ENCODE data around the gene GNAL.
"Not testable (repeated sequence)": the region's sequence is repeated elsewhere in the genome, so short reads cannot be mapped to it uniquely, and the experiment has no call there.

The GNAL gene

DNA sequence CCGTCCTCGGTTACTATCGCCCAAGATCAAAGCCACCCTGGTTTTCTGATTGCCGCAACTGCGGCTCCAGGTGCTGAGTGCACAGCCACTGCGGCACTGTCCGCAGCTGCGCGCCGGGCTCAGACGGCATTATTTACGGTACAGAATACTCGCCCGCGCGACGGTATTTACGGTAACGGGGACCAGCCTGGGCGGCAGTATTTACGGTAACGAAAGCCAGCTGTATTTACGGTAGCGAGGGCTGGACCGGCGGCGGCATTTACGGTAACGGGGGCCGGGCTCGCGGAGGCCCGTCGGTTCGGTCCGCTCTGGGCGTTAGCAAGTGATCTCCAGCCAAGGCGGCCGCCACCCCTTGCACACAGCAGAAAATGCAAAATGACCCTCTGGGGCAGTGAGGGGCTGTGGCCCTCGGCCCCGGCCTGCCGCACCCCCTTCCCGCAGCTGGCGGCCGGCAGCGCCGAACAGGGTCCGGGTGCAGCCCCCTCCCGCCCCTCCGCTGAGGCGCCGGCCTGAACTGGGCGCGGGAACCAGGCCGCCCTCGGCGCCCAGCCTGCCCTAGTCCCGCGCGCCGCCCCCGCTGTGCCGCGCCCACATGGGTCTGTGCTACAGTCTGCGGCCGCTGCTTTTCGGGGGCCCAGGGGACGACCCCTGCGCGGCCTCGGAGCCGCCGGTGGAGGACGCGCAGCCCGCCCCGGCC lies at the start of gene GNAL:
Gene GNAL (plus strand): TSS at position 293 of the 697 bp plus-strand sequence. CDS start 300 bp downstream, at position 593.
- DNase-seq (ENCODE audit: low read depth, low spot score): peak; percentile 71
- H3K27ac ChIP-seq: peak within 1 kb of the TSS; percentile 56

GRCh38 chr18:11647310-11647709 lies 41.8 kb upstream of the GNAL start:
- DNase-seq (ENCODE audit: low read depth, low spot score); H3K27ac ChIP-seq: not testable (repeated sequence)

GRCh38 chr18:11647804-11648203 lies 41.3 kb upstream of the GNAL start:
- H3K27ac ChIP-seq; DNase-seq (ENCODE audit: low read depth, low spot score): not testable (repeated sequence)

DNA sequence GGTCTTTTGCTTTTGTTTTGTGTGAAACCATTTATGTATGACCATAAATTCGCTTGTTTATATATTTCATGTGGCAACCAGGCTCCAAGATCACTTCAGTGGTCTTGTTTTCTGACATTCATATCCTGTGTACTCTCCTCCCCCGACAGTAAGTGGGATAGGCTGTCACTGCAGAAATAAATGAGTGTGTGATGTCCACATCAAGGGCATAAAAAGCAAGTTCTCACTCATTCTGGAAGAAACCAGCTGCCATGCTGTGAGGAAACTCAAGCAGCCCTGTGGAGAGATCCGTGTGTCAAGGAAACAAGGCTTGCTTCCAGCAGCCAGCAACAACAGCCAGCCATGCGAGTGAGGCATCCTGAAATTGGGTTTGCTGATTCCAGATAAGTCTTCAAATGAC lies 39.2 kb upstream of the GNAL start:
- no peak overlapping the region for H3K27ac ChIP-seq
- no peak for DNase-seq (ENCODE audit: low read depth, low spot score)

- DNase-seq (ENCODE audit: low read depth, low spot score): no peak
- no peak overlapping the region for H3K27ac ChIP-seq
Measured at GRCh38 chr18:11651899-11652298, 37.2 kb upstream of the GNAL start.

DNA sequence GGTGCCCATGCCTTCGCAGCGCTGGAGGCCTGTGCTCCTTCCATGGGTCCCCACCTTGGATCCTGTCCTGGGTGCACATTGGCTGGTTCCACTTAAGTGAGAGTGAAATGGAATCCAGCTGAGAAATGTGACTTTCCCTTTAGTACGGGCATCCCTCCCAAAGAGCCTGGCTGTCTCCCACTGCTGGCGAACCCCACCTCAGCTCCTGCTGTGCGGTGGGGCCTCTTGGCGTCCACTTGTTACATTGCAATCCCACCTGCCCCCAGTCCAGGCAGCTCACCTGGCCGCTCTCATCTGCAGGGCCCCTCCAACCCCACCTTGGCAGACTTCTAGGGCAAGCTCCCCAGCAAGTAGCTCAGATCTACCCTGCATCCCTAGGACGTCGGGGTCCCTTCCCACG lies 35.5 kb upstream of the GNAL start:
- no peak for DNase-seq (ENCODE audit: low read depth, low spot score)
- no peak overlapping the region for H3K27ac ChIP-seq

- no peak overlapping the region for H3K27ac ChIP-seq
- no peak for DNase-seq (ENCODE audit: low read depth, low spot score)
Measured at GRCh38 chr18:11654736-11655605, 34.1 kb upstream of the GNAL start.

- no peak overlapping the region for H3K27ac ChIP-seq
- no peak for DNase-seq (ENCODE audit: low read depth, low spot score)
Measured at GRCh38 chr18:11655606-11655932, 33.5 kb upstream of the GNAL start.

DNA sequence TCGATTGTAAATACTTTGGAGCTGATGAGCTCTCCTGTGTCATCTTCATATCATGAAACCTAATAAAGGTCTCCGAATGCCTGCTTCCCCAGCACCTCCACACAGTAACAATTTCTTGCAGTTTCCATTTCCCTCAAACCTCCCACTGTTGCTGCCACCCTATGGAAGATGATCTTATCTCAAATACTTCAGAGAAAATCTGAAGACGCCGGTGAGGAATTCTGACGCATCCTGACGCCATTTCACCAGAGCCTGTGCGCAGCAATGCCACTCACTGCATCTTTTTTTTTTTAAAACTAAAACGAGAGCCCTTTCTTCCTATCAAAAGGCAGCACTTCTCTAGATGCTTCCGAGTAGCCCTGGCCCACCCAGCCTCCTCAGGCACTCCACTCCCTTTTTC lies 31.9 kb upstream of the GNAL start:
- DNase-seq (ENCODE audit: low read depth, low spot score): no peak
- no peak overlapping the region for H3K27ac ChIP-seq

DNA sequence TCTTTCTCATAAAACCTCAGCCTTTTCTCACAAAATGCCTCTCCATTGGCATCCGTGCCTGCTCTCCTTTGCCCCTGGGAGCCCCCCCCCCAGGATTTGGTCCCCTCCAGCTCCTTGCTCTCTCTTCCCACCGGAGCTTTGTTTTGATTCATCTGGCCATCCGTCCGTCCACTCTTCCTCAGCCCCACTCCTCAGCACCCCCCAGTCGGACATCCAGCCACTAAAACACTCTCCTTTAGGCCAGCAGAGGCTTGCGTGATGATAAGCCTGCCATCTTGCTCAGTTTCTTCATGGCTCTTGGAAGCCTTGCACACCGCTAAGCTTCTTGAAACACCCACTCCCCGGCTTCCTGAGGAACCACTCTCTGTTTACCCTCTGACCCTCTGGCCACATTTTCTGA lies 31.5 kb upstream of the GNAL start:
- no peak for DNase-seq (ENCODE audit: low read depth, low spot score)
- H3K27ac ChIP-seq: no peak overlapping the region

GRCh38 chr18:11658019-11658418 lies 31.0 kb upstream of the GNAL start:
- DNase-seq (ENCODE audit: low read depth, low spot score): no peak
- H3K27ac ChIP-seq: peak overlapping the region; percentile 58

DNA sequence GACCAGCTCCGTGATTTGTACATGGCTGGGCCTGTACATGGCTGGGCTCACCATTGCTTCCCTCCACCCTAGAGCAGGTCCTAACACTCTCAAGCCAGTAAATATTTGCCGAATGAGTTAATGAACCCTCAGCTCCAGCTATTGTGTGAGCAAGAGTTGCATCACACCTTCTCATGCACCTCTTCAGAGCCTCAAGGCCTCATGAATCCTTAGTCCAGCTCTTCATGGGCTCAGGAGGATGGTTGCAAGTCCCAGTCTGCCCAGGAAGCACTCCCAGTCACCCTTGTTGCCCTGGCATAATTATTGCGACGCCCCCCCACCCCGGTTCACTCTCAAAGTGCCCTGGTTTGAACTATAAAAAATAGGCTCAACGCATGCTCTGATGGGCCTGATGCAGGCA lies 30.1 kb upstream of the GNAL start:
- peak overlapping the region; percentile 58 for H3K27ac ChIP-seq
- peak; percentile 80 for DNase-seq (ENCODE audit: low read depth, low spot score)

GRCh38 chr18:11660691-11661090 lies 28.4 kb upstream of the GNAL start:
- no peak for DNase-seq (ENCODE audit: low read depth, low spot score)
- no peak overlapping the region for H3K27ac ChIP-seq

- no peak overlapping the region for H3K27ac ChIP-seq
- no peak for DNase-seq (ENCODE audit: low read depth, low spot score)
Measured at GRCh38 chr18:11661430-11661829, 27.6 kb upstream of the GNAL start.

GRCh38 chr18:11663439-11664029 lies 25.5 kb upstream of the GNAL start:
- H3K27ac ChIP-seq: no peak overlapping the region

GRCh38 chr18:11664286-11664685 lies 24.8 kb upstream of the GNAL start:
- no peak for DNase-seq (ENCODE audit: low read depth, low spot score)
- H3K27ac ChIP-seq: no peak overlapping the region

More at GRCh38 chr18:11663439-11664029, 25.5 kb upstream of the GNAL start:
- no peak for DNase-seq (ENCODE audit: low read depth, low spot score)

GRCh38 chr18:11665146-11665545 lies 23.9 kb upstream of the GNAL start:
- DNase-seq (ENCODE audit: low read depth, low spot score): no peak
- no peak overlapping the region for H3K27ac ChIP-seq

DNA sequence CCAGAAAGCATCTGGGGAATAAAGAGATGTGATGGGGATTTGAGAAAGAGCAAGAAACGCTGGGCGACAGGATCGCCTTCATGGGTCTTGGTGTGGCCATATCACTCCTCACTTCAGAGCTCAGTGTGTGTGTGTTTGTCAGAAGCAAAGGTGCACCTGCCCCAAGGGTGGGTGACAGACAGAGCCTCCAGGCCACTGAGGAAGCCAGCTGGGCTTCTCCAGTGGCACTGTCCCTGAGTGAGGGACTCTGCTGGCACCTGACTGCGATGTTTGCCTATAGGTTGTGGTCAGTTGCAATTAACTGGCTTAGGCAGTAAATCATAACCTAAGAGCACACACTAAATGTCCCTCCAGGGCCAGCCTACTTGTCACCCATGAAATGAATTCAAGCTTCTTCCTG lies 23.5 kb upstream of the GNAL start:
- no peak for DNase-seq (ENCODE audit: low read depth, low spot score)
- H3K27ac ChIP-seq: no peak overlapping the region

GRCh38 chr18:11666176-11666575 lies 22.9 kb upstream of the GNAL start:
- H3K27ac ChIP-seq: no peak overlapping the region
- DNase-seq (ENCODE audit: low read depth, low spot score): no peak

- no peak for DNase-seq (ENCODE audit: low read depth, low spot score)
- no peak overlapping the region for H3K27ac ChIP-seq
Measured at GRCh38 chr18:11666831-11667230, 22.2 kb upstream of the GNAL start.

DNA sequence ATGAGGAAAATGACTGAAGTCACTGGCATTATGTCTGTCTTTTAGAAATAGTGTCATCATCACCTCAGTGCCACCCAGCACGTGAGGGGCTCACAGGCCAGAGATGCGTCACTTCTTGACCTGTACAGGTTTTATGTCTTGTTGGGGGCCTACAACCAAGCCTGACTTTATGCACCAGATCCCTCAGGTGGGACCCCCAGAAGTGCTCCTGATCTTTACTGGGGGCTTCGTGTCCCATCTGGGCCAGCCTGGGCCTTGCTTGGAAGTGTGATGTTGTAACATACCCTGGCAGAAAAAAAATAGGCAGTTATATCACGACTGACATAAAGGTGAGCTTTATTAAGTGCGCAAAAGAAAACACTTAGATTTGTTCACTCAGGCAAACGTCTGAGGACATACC lies 21.5 kb upstream of the GNAL start:
- H3K27ac ChIP-seq: no peak overlapping the region
- DNase-seq (ENCODE audit: low read depth, low spot score): no peak
